GM04503 (cell line): ENCODE results near the gene THEM4.
A peak's percentile ranks its signal among the peaks of the same experiment; 100 is the strongest.

Experiments used
- DNase-seq: peaks from one replicate; pipeline ENCODE4 v3.0.0-alpha.2; 2012; ENCODE audit warnings: low read depth

THEM4 gene

GRCh38 chr1:151909167-151910149 lies at the start of gene THEM4:
Gene THEM4 (minus strand): TSS chr1:151909511. CDS start chr1:151909458, 53 bp downstream.
- peak; percentile 72 for DNase-seq

DNA sequence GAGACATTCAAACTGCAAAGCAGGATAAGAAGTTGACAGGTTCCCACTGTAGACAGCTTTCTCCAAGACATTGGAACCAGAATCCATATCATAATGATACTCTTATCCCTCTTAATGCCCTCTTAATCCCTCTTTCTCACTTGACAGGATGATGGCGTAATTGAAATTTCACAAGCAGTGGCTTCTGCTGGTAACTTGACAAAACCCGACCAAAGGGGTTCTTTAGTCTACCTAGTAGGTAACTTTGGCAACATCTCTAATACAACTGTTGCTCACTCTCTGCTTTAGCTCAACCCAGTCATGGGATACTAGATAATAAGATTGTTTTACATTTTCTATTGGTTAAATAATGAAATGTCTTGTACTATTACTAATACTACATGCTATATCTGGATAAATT lies 49.6 kb upstream of the THEM4 start:
- DNase-seq, result no peak

GRCh38 chr1:151956957-151957497 lies 47.7 kb upstream of the THEM4 start:
- no peak for DNase-seq

DNA sequence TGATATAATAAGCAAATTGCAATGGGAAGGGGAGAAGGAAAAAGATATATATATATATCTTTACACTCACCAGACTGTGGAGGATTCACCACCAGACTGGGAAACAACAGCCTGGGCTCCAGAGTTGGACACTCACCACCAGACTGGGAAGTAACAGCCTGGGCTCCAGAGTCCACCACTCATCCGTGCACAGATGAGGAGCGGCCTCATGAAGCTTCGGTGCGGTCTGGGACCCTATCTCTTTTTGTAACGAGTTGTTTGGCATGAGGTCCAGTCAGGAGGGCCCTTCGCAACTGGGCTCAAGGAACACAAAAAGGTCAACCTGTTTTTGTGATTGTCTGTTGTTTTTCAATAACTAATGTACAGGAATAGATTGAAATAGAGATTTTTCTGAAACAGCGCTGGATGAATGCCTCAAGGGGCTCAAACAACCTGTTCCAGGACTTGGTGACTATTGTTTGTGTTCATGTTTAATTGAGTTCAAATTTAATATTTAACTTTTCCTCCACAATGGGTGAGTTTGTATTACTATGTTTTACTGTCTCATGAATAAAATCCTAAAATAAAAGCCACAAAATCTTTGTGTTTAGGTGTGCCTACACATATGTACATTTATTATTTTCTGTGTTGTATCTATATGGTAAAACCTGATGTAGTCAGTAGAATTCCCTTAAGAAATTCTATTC lies 44.2 kb upstream of the THEM4 start:
- no peak for DNase-seq

DNA sequence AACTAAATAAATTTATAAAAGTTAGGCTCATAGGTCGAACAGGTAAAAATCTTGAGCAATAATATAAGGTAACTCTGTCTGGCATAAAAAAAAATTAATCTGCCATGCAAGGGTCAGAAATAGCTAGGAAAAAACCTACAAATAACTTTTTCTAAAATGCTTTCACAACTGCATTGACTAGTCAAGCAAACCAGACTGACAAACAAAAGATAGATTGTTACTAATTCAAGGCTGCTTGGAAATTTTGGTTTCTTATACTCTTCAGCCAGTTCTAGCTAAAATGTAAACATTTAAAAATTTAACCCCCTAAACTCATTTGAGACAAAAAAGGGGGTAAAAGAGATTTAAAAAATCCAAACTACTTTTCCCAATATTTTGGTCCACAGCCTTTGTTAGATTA lies 43.5 kb upstream of the THEM4 start:
- DNase-seq, result no peak

GRCh38 chr1:151949371-151950193 lies 40.3 kb upstream of the THEM4 start:
- no peak for DNase-seq

GRCh38 chr1:151948506-151948905 lies 39.2 kb upstream of the THEM4 start:
- no peak for DNase-seq

DNA sequence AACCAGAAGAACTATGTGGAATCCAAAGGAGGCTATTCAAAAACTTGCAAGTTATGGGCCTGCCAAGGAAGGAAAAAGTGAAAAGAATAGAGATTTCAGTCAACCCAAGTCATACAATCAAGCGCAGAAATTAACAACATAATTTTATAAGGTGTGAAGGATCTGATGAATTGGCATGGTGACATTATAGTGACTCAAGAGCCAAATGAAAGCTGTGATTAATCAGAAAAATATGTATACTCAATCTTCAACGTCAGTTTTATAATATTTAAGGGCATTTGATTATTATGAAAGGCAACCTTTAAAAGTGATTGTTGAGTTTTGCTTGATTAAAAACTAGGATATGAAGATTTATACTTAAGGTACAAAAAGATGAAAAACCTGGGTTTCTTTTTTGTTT lies 37.8 kb upstream of the THEM4 start:
- DNase-seq, result no peak

DNA sequence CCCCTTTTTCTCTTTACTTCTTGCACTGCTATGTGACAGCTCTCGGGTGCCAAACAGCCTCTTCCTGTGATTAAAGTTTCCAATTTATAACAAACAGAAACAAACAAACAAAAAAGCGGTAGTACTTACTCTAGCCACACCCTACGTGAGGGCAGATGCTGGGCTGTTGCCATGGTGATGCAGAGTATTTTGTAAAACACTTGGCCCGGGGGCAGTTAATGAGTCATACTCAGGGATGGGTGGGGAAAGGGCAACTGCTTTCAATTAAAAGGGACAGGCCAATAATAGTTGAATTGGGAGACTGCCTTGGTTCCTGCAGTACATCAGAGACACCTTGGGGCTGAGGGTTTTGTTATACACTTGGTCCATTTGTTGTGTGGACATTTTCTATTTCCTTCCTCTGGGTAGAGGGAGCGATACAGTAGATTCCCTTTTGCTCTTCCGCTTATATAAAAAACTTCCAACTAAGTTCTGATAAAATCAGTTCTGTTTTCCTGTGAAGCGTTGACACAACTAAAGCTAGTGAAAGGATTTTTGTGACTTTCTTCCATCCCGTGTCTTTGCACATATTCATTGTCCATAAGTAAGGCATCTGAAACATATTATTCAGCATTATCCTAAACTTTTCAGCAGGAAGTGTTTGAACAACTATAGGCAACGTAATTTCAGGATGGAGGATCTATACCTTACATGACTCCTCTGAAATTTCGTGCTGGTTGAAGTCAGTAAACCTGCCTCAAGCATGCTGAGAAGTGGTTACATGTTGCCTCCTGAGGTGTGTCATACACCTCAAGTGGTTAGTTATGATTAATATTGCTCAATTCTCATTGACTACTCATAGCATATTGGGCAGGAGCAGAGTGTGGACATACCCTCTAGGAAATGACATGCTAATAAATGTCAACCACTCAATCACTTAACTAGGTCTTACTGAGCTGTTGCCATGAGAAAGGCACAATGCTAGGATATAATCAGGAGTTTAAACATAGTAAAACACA lies 36.7 kb upstream of the THEM4 start:
- peak; percentile 94 for DNase-seq

DNA sequence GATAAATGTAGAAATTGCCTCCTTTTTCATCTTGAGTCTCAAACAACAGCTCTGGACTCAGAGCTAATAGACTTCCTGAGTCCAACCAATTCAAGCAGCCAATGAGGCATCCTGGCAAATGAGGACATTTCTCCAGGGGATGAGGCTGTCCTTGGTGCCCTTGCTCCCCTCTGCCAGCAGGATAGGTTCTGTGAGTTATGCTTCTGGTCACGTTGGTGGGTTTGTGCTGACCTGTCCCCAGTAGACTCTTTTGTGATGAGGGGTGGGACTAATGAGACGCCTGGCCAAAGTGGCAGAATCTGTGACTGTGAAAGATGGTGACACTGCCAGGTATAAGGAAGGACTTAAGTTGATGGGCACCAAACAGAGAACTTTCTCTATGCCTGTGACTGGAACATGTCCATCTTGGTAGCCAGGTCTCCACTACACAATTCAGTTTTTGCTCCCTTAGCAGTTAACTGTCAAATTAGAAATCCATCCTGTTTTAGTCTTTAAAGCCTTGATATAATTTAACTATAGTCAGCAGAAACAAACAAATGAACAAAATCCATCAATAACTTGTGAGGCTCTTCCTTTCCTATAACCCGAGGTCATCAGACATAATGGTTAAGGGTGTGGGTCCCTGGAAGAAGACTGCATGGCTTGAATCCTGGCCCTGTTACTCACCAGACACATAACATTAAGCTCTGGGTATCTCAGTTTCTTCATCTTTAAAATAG lies 35.7 kb upstream of the THEM4 start:
- DNase-seq, result no peak

- no peak for DNase-seq
Measured at GRCh38 chr1:151944126-151944856, 35.0 kb upstream of the THEM4 start.

GRCh38 chr1:151943591-151943990 lies 34.3 kb upstream of the THEM4 start:
- no peak for DNase-seq

DNA sequence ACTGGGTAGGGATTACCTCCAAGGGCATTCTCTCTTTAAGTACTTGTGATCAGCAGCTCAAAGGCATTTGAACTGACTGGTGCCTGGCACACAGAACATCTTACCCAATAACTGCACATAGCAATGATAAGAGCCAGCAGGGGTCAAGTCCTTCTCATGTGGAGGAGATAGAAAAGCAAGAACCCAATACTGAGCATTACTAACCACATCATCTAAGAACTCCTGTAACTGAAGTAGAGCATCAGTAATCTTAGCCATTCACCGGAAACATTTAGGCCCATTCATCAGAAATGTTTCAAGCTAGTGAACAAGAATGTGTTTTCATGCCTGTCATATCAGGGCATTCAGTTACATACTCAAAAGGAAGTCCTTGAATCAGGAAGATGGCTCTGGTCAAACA lies 33.6 kb upstream of the THEM4 start:
- DNase-seq, result no peak

- DNase-seq, result no peak
Measured at GRCh38 chr1:151940541-151940940, 31.2 kb upstream of the THEM4 start.

GRCh38 chr1:151939779-151940178 lies 30.5 kb upstream of the THEM4 start:
- DNase-seq, result no peak

DNA sequence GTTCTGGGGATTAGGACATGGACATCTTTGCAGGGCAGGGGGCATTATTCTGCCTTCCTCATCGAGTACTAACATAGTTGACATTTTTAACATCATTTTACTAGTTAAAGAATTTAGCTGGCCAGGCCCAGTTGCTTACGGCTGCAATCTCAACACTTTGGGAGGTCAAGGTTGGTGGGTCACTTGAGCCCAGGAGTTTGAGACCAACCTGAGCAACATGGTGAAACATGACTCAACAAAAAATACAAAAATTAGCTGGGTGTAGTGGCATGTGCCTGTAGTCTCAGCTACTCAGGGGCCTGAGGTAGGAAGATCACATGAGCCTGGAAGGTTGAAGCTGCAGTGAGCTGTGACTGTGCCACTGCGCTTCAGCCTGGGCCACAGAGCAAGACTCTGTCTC lies 29.8 kb upstream of the THEM4 start:
- no peak for DNase-seq

GRCh38 chr1:151936653-151937052 lies 27.3 kb upstream of the THEM4 start:
- no peak for DNase-seq

DNA sequence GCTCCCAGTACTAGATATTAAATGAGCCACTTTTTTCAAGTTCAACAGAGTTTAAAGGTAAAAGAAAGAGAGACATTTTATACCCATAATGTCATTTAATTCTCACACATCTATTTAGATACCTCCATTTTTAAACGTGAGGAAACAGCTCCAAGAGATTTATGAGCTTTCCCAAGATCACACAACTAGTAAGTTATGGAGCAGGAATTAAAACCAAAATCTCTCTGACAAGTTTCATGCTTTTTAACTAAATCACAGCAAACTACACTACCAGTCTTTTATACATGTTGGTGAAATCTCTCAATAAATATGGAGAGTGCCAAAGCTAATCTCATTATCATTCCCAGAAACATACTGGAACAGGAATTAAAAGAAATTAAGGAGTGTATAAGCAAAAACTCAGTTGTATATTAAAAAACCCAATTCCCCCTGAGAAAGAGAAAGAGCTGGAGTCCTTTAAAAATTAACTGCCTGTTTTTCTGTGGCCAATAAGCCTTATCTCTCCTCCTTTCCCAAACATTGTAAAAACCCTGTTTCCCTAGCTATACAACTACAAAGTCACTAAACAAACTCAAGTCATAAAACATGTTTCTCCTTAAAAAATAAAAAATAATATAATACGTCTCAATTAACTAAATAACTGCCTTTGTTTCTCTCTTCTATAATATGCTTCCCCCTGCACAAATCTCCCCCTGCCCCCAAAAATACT lies 26.7 kb upstream of the THEM4 start:
- DNase-seq, result no peak

DNA sequence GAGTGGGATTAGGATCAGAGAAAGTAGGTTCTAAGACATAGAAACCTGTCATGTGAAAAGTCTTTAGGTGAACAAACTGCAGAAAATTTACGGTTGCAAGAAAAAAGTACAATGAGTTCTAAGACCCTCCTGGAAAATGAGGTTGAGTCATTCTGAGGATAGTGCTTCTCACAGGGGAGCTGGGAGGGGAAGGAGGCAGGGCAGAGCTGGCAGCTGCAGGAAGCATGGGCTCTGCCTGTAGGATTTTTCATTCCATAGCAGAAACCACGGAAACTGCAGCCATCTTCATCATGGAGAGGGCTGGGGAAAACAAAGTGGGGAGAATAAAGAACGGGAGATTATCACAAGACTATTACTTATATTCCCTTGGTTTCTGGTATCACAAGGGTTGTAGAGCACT lies 25.8 kb upstream of the THEM4 start:
- no peak for DNase-seq
